T-helper 1 cell treated with Interleukin-12 subunit alpha and Interleukin-12 subunit beta and Interleukin-4 antibody, amounts not matched to agents 30 μg/mL and 1 μg/mL, for 36 hours (primary cell): ENCODE results near the gene C16orf89.

Source experiments
- H3K27ac Mint-ChIP-seq: one replicate; pipeline ENCODE4 v1.8.0; 2021; ENCODE audit warnings: mild to moderate bottlenecking, mixed read lengths
- H3K27me3 Mint-ChIP-seq: one replicate; pipeline ENCODE4 v1.8.0; 2021; ENCODE audit warnings: low read depth, mixed read lengths
- H3K36me3 Mint-ChIP-seq: one replicate; pipeline ENCODE4 v1.8.0; 2021; ENCODE audit warnings: low read depth, mixed read lengths
- H3K4me1 Mint-ChIP-seq: one replicate; pipeline ENCODE4 v1.8.0; 2021; ENCODE audit warnings: low read depth, mixed read lengths
- H3K4me3 Mint-ChIP-seq: one replicate; pipeline ENCODE4 v1.8.0; 2021; ENCODE audit warnings: mild to moderate bottlenecking, moderate library complexity, mixed read lengths
- H3K9me3 Mint-ChIP-seq: one replicate; pipeline ENCODE4 v1.8.0; 2021; ENCODE audit warnings: mixed read lengths

The C16orf89 gene

GRCh38 chr16:5001986-5002385 is 63.8 kb downstream of the C16orf89 start:
- Mint-ChIP-seq H3K9me3 (no peaks in the 10 kb centered on the region), H3K4me3 (no peak overlapping the region), H3K27ac (no peak overlapping the region), H3K27me3 (no peaks in the 10 kb centered on the region), H3K4me1 (no peaks in the 10 kb centered on the region), H3K36me3 (no peaks in the 10 kb centered on the region)

- H3K4me1 Mint-ChIP-seq, result no peaks in the 10 kb centered on the region
- H3K27ac Mint-ChIP-seq, result no peak overlapping the region
- H3K36me3 Mint-ChIP-seq, result no peaks in the 10 kb centered on the region
- H3K27me3 Mint-ChIP-seq, result no peaks in the 10 kb centered on the region
- H3K9me3 Mint-ChIP-seq, result no peaks in the 10 kb centered on the region
- no peak overlapping the region for H3K4me3 Mint-ChIP-seq
Measured at GRCh38 chr16:5001571-5001970, 64.2 kb downstream of the C16orf89 start.

GRCh38 chr16:5000573-5001001 is 65.2 kb downstream of the C16orf89 start:
- H3K27ac Mint-ChIP-seq, result no peak overlapping the region
- H3K4me3 Mint-ChIP-seq, result no peak overlapping the region
- H3K9me3 Mint-ChIP-seq, result no peaks in the 10 kb centered on the region
- H3K36me3 Mint-ChIP-seq, result no peaks in the 10 kb centered on the region
- H3K4me1 Mint-ChIP-seq, result no peaks in the 10 kb centered on the region
- H3K27me3 Mint-ChIP-seq, result no peaks in the 10 kb centered on the region

DNA sequence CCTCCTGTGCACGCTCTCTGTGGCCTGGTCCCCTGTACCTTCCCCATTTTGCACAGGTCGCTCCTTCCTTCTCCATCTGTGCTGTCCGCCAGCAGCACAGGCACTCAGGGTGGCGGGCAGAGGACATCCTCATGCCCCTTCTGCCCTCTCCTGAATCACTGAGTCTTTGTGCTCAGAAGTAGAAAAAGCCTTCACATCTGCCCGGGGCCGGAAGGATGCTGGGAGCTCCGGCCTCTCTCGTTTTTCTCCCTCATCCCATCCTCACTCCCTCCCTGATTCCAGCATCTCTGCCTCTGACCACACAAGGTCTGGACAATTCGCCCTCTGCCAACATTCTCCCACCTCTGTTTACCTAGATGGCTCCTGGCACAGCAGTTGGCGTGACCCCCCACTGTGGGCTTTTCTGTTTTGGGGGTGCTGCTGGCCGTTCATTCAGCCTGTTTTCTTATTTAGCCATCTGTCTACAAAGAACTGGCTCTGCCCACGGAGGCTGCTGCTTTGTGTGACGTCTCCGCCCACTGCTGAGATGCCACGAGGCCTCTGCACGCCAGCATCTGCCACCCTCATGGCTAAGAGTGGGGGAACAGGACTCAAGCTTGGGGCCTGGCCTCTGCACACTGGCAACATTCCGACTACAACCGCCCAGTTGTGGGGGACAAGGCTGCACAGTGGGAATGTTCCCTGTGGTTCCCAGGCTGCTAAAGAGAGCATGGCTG is 70.9 kb downstream of the C16orf89 start:
- Mint-ChIP-seq H3K27me3 (no peaks in the 10 kb centered on the region), H3K27ac (no peak overlapping the region), H3K4me3 (no peak overlapping the region), H3K4me1 (no peaks in the 10 kb centered on the region), H3K36me3 (no peaks in the 10 kb centered on the region), H3K9me3 (no peaks in the 10 kb centered on the region)
